K562 (cell line): ENCODE results near the gene ZNF672. TPM values are rescaled to one million over a fixed set of nuclear protein-coding genes. Genes with fewer than 3 reads are reported as not detected.

Experiments
- ATAC-seq: fragments of 200-7000 bp; cut with Tn5 transposase; 3 replicates; pipeline ENCODE4 v1.9.1; 2020; ENCODE audit warnings: moderate library complexity
- BruUV-seq: library from RNA; stranded (reverse); fragments of 400-500 nt; replicated peaks from 2 replicates; lab custom pipeline; 2021; lab: Mats Ljungman, UMichigan
- CTCF ChIA-PET: fragments of 300-600 bp; formaldehyde crosslinking; extraction: SDS; loops from one replicate; lab custom pipeline; 2021; ENCODE audit warnings: low intra/inter-chr PET ratio; lab: Yijun Ruan, JAX
- POLR2A ChIA-PET: fragments of 300-600, 350-650 bp; sonication (Branson Sonifier 250); formaldehyde crosslinking; extraction: SDS; loops from one replicate; lab custom pipeline; 2021; ENCODE audit warnings: antibody characterized with exemption, inconsistent platforms; lab: Yijun Ruan, JAX
- DNase-seq, 4 experiments: peaks; one replicate each; pipeline versions ENCODE4 v3.0.0 to v3.0.0-alpha.2; 2011 to 2018; ENCODE audit warnings: low spot score in 3 of 4, mixed read lengths in 3 of 4; ENCODE audit errors: extremely low read depth in 1 of 4
- FAIRE-seq: peaks from 2 replicates; lab custom pipeline; 2011; peaks lifted over from hg19 to GRCh38; lab: Jason Lieb, UNC
- H2AFZ ChIP-seq: 2 replicates; pipeline ENCODE4 v1.6.0; 2011; ENCODE audit warnings: low read depth, low read length, control low read depth, inconsistent platforms
- H3K27ac ChIP-seq: fragments of 200-600 bp; 3 replicates; pipeline ENCODE4 v1.8.0; 2011; ENCODE audit warnings: low read depth, mild to moderate bottlenecking, control low read depth, inconsistent platforms, low read length, moderate library complexity, mixed read lengths; ENCODE audit errors: extremely low read depth
- H3K27me3 ChIP-seq, 2 experiments: fragments of 300-600 bp in 1 of 2; 2 replicates in 1 of 2; 3 replicates in 1 of 2; pipeline versions ENCODE4 v1.6.0 to v1.8.0; 2011; ENCODE audit warnings: inconsistent platforms in 2 of 2, low read length in 2 of 2, mild to moderate bottlenecking in 1 of 2, mixed read lengths in 1 of 2, moderate library complexity in 1 of 2; ENCODE audit not compliant: control insufficient read depth in 2 of 2, insufficient read depth in 2 of 2
- H3K36me3 ChIP-seq: fragments of 300-600 bp; 3 replicates; pipeline ENCODE4 v1.8.0; 2011; ENCODE audit warnings: mild to moderate bottlenecking, low read length, inconsistent platforms; ENCODE audit not compliant: control insufficient read depth, insufficient read depth
- H3K4me1 ChIP-seq, 2 experiments: fragments of 200-600 bp in 1 of 2; replicated peaks in 1 of 2; 2 replicates in 1 of 2; 3 replicates in 1 of 2; pipeline versions ENCODE4 v1.5.1 to v1.8.0; 2011; ENCODE audit warnings: inconsistent platforms in 2 of 2, low read length in 2 of 2, mild to moderate bottlenecking in 1 of 2, mixed read lengths in 1 of 2, moderate library complexity in 1 of 2; ENCODE audit not compliant: control insufficient read depth in 2 of 2, insufficient read depth in 2 of 2
- H3K4me2 ChIP-seq: 2 replicates; pipeline ENCODE4 v1.6.1; 2011; ENCODE audit warnings: low read length, control low read depth, inconsistent platforms, mixed read lengths; ENCODE audit not compliant: insufficient read depth
- H3K4me3 ChIP-seq: fragments of 200-600 bp; sonication (generic), shearing (Covaris generic); 2 replicates; pipeline ENCODE4 v1.5.1; 2016; ENCODE audit warnings: control low read depth, inconsistent platforms
- H3K79me2 ChIP-seq: fragments of 200-600 bp; 3 replicates; pipeline ENCODE4 v1.8.0; 2011; ENCODE audit warnings: low read length, inconsistent platforms; ENCODE audit not compliant: control insufficient read depth, insufficient read depth
- H3K9ac ChIP-seq, 2 experiments: 2 replicates each; pipeline versions ENCODE4 v1.6.0 to v1.6.1; 2011; ENCODE audit warnings: low read depth in 2 of 2, low read length in 2 of 2, control low read depth in 1 of 2, inconsistent platforms in 1 of 2, mild to moderate bottlenecking in 1 of 2, mixed read lengths in 1 of 2; ENCODE audit not compliant: insufficient read depth in 1 of 2
- H3K9me1 ChIP-seq: one replicate; pipeline ENCODE4 v1.6.0; 2011; ENCODE audit warnings: inconsistent platforms, mild to moderate bottlenecking, low read length, moderate library complexity; ENCODE audit not compliant: control insufficient read depth, insufficient read depth
- H3K9me3 ChIP-seq: replicated peaks from 2 replicates; pipeline ENCODE4 v1.5.1; 2011; ENCODE audit warnings: low read depth, low read length, inconsistent platforms; ENCODE audit not compliant: control insufficient read depth, insufficient read depth
- H4K20me1 ChIP-seq: replicated peaks from 2 replicates; pipeline ENCODE4 v1.6.1; 2011; ENCODE audit warnings: low read length, inconsistent platforms, mixed read lengths; ENCODE audit not compliant: control insufficient read depth, insufficient read depth
- CBX3 ChIP-seq, 2 experiments: IDR thresholded peaks; 1 replicate in 1 of 2; 2 replicates in 1 of 2; pipeline ENCODE4 v1.6.1; 2012; ENCODE audit warnings: inconsistent platforms in 2 of 2, low read length in 2 of 2, borderline replicate concordance in 1 of 2, control low read depth in 1 of 2
- HLTF ChIP-seq: fragments of 450-650 bp; IDR thresholded peaks from 2 replicates; pipeline ENCODE4 v1.6.1; 2016
- HMG20A ChIP-seq: fragments of 450-650 bp; formaldehyde crosslinking; conservative IDR thresholded peaks from 2 replicates; pipeline ENCODE4 v1.4.0; 2020; ENCODE audit warnings: mild to moderate bottlenecking, mixed read lengths
- MTA3 ChIP-seq: fragments of 450-650 bp; formaldehyde crosslinking; IDR thresholded peaks from 2 replicates; pipeline ENCODE4 v1.6.1; 2017; ENCODE audit warnings: mild to moderate bottlenecking, borderline replicate concordance
- MYC ChIP-seq, 2 experiments: fragments of 250-450 bp in 1 of 2; sonication (Bioruptor Pico) in 1 of 2; IDR thresholded peaks; 2 replicates each; pipeline versions ENCODE4 v1.5.1 to v1.6.1; 2012 to 2021; ENCODE audit warnings: low read depth in 2 of 2, borderline replicate concordance in 1 of 2, improper control_type of control experiment in 1 of 2, low read length in 1 of 2, mild to moderate bottlenecking in 1 of 2, moderate library complexity in 1 of 2
- NONO ChIP-seq, 2 experiments: fragments of 200-400 bp in 1 of 2; fragments of 450-650 bp in 1 of 2; formaldehyde crosslinking in 1 of 2; IDR thresholded peaks; 2 replicates each; pipeline ENCODE4 v1.6.1; 2017; ENCODE audit warnings: low read depth in 2 of 2, mild to moderate bottlenecking in 2 of 2, moderate library complexity in 2 of 2, low read length in 1 of 2
- POU5F1 ChIP-seq: fragments of 150-350 bp; IDR thresholded peaks from 2 replicates; pipeline ENCODE4 v1.6.1; 2014; ENCODE audit warnings: borderline replicate concordance, low read length, low read depth, mild to moderate bottlenecking; ENCODE audit not compliant: partially characterized antibody
- SIN3B ChIP-seq: fragments of 450-650 bp; IDR thresholded peaks from 2 replicates; pipeline ENCODE4 v1.6.1; 2017; ENCODE audit warnings: low read depth, mild to moderate bottlenecking, moderate library complexity
- SMAD2 ChIP-seq: fragments of 150-350 bp; IDR thresholded peaks from 2 replicates; pipeline ENCODE4 v1.6.1; 2014; ENCODE audit warnings: low read depth, mild to moderate bottlenecking, low read length
- ZC3H8 ChIP-seq: fragments of 450-650 bp; IDR thresholded peaks from 2 replicates; pipeline ENCODE4 v1.6.1; 2017
- ZNF277 ChIP-seq: fragments of 250-450 bp; sonication (Bioruptor Pico); IDR thresholded peaks from 2 replicates; pipeline ENCODE4 v1.8.0; 2022; ENCODE audit warnings: inconsistent platforms, mild to moderate bottlenecking, moderate library complexity, borderline replicate concordance
- WGBS: fragments of 100-300 bp; shearing (Covaris generic); methylation state at CpG from one replicate; pipeline ENCODE4 v1.1.6; 2016; ENCODE audit warnings: low coverage, mixed read lengths; ENCODE audit not compliant: insufficient coverage; ENCODE audit errors: missing lambda C conversion rate; 5-methylcytosine and 5-hydroxymethylcytosine counted together
- in situ Hi-C: fragments of 300-500 bp; cut with MboI; formaldehyde crosslinking; loops from 4 replicates; pipeline ENCODE4 v1.15.0; 2018; ENCODE audit warnings: inconsistent platforms, mixed read lengths
- intact Hi-C: fragments of 100-400 bp; cut with micrococcal nuclease; formaldehyde crosslinking; loops from 2 replicates; pipeline ENCODE4 v1.14.2; 2022
- polyA plus RNA-seq, 8 experiments: library from polyadenylated mRNA; depleted of rRNA in 4 of 8; stranded (reverse) in 5 of 8; unstranded in 3 of 8; fragments of >200 nt; fragmentation: Nextera tagmentation in 2 of 8; fragmentation: Illumina TruSeq in 1 of 8; extraction: Ambion mirVana in 2 of 8; extraction: Trizol in 1 of 8; gene quantifications; 2 replicates each; pipeline versions ENCODE4 v1.2.1 to v1.2.3, GENCODE V29; 2011 to 2014; ENCODE audit warnings: inconsistent platforms in 1 of 8, missing spikeins in 1 of 8
- total RNA-seq, 7 experiments: library from RNA; depleted of rRNA in 6 of 7; stranded (reverse); fragments of >200 nt in 6 of 7; fragmentation: Illumina TruSeq in 2 of 7; extraction: Trizol in 2 of 7; gene quantifications; 2 replicates each; pipeline versions ENCODE4 v1.2.1 to v1.2.3, GENCODE V29; 2011 to 2021; ENCODE audit warnings: low replicate concordance in 1 of 7
- TF ChIP-seq, protein P1 (sequence below), 2 experiments: IDR thresholded peaks; 2 replicates each; pipeline ENCODE4 v1.6.1; 2011; ENCODE audit warnings: borderline replicate concordance in 1 of 2, control low read depth in 1 of 2, low read depth in 1 of 2, low read length in 1 of 2, mild to moderate bottlenecking in 1 of 2, mixed read lengths in 1 of 2, moderate library complexity in 1 of 2; ENCODE audit not compliant: insufficient read depth in 1 of 2, insufficient read length in 1 of 2, poor library complexity in 1 of 2, severe bottlenecking in 1 of 2; ENCODE audit errors: extremely low read depth in 1 of 2
- TF ChIP-seq, protein P2 (sequence below): fragments of 250-450 bp; sonication (Bioruptor Pico); IDR thresholded peaks from 2 replicates; pipeline ENCODE4 v1.5.0; 2020; ENCODE audit warnings: mild to moderate bottlenecking

The ZNF672 gene
- total and polyA plus RNA-seq, 9 of the 15 experiments (the other 6 are each of a cell fraction or from before 2014, with no cell fraction given): 1.9 to 57.9 (median 24.1) TPM

DNA sequence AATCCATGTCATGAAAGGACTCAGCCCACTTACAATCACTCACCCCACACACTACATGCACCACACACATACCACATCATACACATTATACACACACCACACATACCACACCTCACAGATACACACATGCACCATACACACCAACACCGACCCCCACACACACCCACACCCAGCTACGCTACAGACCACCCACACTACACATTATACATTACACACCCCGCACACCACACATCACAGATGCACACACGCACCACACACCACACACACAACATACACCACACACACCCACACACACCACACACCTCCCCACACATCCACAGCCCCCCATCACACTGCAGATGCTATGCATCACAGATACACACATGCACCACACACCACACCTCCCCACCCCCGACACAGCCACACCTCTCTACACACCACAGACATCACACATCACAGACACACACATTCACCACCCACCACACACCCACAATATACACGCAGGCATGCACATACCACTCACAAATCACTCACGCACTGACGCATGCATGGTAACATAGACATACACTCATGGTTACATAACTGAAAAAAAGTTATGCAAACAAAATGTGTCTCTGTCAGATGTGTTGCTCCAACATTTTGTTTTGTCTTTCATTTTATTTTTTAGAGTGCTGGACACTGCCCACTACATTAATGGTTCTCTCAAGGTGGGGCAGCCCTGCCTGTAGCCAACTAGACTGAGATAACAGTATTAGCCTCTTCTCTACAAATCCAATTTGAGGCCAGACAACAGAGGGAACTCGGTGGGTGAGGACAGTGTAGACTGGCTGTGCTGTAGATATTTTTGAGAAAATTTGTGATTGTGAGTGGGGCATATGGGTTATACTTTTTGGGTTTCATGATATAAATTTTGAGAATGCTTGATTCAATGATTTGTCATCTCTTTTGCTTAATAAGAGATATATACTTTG, 52.8 kb downstream of the ZNF672 start:
- peak overlapping the region; percentile 38 to 68; a peak in 3 of 4 replicates for H3K9ac ChIP-seq
- H3K36me3 ChIP-seq: no peaks in the 10 kb centered on the region
- no peaks in the 10 kb centered on the region for H3K9me1 ChIP-seq
- H2AFZ ChIP-seq: peak overlapping the region; percentile 75
- H3K27me3 ChIP-seq: no peaks in the 10 kb centered on the region
- ChIA-PET POLR2A (interaction anchor here (1.8 kb wide), 1 partner anchor 10 kb away, joined by 5 read pairs; no protein-coding TSS in a partner anchor), CTCF (interaction anchor here (0.7 kb wide), 1 partner anchor 20 kb away, joined by 3 read pairs; no protein-coding TSS in a partner anchor)
- FAIRE-seq (peak; percentile 37), DNase-seq (peak in 3 of 4 experiments; percentile 48 to 59 (median 51)), ATAC-seq (peak; percentile 58)
- no peaks in the 10 kb centered on the region for H3K79me2 ChIP-seq
- 59% methylated on average over 7 of the region's 9 CpGs for WGBS
- H3K4me2 ChIP-seq: peak overlapping the region; percentile 42
- in situ Hi-C loops: no loop called here
- peak overlapping the region; percentile 94 for H3K27ac ChIP-seq
- intact Hi-C loops: no loop called here
- no TSS peak for BruUV-seq
- no peaks in the 10 kb centered on the region for H3K9me3 ChIP-seq
- peaks cover 26 to 54% of the 10 kb centered on the region in 2 experiments for H3K4me1 ChIP-seq
- no peaks in the 10 kb centered on the region for H4K20me1 ChIP-seq
- H3K4me3 ChIP-seq: no peak overlapping the region
- no peak for TF ChIP-seq ZNF277
- peak; percentile 91 for TF ChIP-seq HLTF
- no peak for TF ChIP-seq SMAD2
- no peak for TF ChIP-seq HMG20A (CRISPR knock-in tag)
- no peak for TF ChIP-seq POU5F1
- no peak for TF ChIP-seq MYC (IDR thresholded peaks at IDR 0.05; ENCODE audit: low read depth, low read length)
- TF ChIP-seq MYC (CRISPR knock-in tag; IDR thresholded peaks at IDR 0.05; ENCODE audit: borderline replicate concordance, low read depth): no peak
- TF ChIP-seq, protein P1, sequence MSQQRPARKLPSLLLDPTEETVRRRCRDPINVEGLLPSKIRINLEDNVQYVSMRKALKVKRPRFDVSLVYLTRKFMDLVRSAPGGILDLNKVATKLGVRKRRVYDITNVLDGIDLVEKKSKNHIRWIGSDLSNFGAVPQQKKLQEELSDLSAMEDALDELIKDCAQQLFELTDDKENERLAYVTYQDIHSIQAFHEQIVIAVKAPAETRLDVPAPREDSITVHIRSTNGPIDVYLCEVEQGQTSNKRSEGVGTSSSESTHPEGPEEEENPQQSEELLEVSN (IDR thresholded peaks at IDR 0.05; ENCODE audit: borderline replicate concordance in 1 of 2, extremely low read depth in 1 of 2, insufficient read depth in 1 of 2, insufficient read length in 1 of 2, low read depth in 1 of 2, low read length in 1 of 2, poor library complexity in 1 of 2, severe bottlenecking in 1 of 2): no peak
- TF ChIP-seq, protein P2, sequence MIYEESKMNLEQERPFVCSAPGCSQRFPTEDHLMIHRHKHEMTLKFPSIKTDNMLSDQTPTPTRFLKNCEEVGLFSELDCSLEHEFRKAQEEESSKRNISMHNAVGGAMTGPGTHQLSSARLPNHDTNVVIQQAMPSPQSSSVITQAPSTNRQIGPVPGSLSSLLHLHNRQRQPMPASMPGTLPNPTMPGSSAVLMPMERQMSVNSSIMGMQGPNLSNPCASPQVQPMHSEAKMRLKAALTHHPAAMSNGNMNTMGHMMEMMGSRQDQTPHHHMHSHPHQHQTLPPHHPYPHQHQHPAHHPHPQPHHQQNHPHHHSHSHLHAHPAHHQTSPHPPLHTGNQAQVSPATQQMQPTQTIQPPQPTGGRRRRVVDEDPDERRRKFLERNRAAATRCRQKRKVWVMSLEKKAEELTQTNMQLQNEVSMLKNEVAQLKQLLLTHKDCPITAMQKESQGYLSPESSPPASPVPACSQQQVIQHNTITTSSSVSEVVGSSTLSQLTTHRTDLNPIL: no peak
- TF ChIP-seq CBX3 (IDR thresholded peaks at IDR 0.05; ENCODE audit: borderline replicate concordance in 1 of 2, low read length in 2 of 2): no peak; a peak in 1 of 3 replicates
- no peak for TF ChIP-seq MTA3
- peak; percentile 79; the same call in 1 of the 2 replicates for TF ChIP-seq ZC3H8
- TF ChIP-seq NONO (IDR thresholded peaks at IDR 0.05; ENCODE audit: low read depth in 2 of 2, low read length in 1 of 2): no peak
- TF ChIP-seq SIN3B: no peak
